Osteocyte (in vitro differentiated cells): Measurements from ENCODE around the gene TBL1XR1. TPM values are rescaled to one million over a fixed set of nuclear protein-coding genes. Genes with fewer than 3 reads are reported as not detected.
"Not testable (repeated sequence)": the region's sequence is repeated elsewhere in the genome, so short reads cannot be mapped to it uniquely, and the experiment has no call there.

ENCODE experiments used
- DNase-seq: peaks from one replicate; pipeline ENCODE4 v3.0.0; 2021; ENCODE audit warnings: mixed read lengths; ENCODE audit not compliant: unreplicated experiment; ENCODE audit errors: extremely low spot score
- H3K27ac Mint-ChIP-seq: one replicate; pipeline ENCODE4 v1.8.0; 2021; ENCODE audit warnings: mild to moderate bottlenecking, mixed read lengths; ENCODE audit not compliant: unreplicated experiment
- H3K27me3 Mint-ChIP-seq: one replicate; pipeline ENCODE4 v1.8.0; 2021; ENCODE audit warnings: mixed read lengths; ENCODE audit not compliant: unreplicated experiment
- H3K36me3 Mint-ChIP-seq: one replicate; pipeline ENCODE4 v1.8.0; 2021; ENCODE audit warnings: mixed read lengths; ENCODE audit not compliant: unreplicated experiment
- H3K4me1 Mint-ChIP-seq: one replicate; pipeline ENCODE4 v1.8.0; 2021; ENCODE audit warnings: mixed read lengths; ENCODE audit not compliant: unreplicated experiment
- H3K4me3 Mint-ChIP-seq: one replicate; pipeline ENCODE4 v1.8.0; 2021; ENCODE audit warnings: mild to moderate bottlenecking, moderate library complexity, mixed read lengths; ENCODE audit not compliant: unreplicated experiment
- H3K9me3 Mint-ChIP-seq: one replicate; pipeline ENCODE4 v1.8.0; 2021; ENCODE audit warnings: mixed read lengths; ENCODE audit not compliant: unreplicated experiment
- CTCF ChIP-seq: fragments of 200-600 bp; sonication (generic); IDR thresholded peaks from 2 replicates; pipeline ENCODE4 v1.5.0; 2021; ENCODE audit warnings: antibody characterized with exemption, mild to moderate bottlenecking, moderate library complexity
- total RNA-seq: library from RNA; stranded (reverse); gene quantifications from 2 replicates; pipeline ENCODE4 v1.2.1, GENCODE V29; 2021

The TBL1XR1 gene
- total RNA-seq, 1 donor from 2014 or later: 370 TPM

- no peak overlapping the region for H3K4me3 Mint-ChIP-seq
- TF ChIP-seq CTCF: no peak
- no peaks in the 10 kb centered on the region for H3K27me3 Mint-ChIP-seq
- H3K9me3 Mint-ChIP-seq: no peaks in the 10 kb centered on the region
- peak overlapping the region; percentile 47 for H3K27ac Mint-ChIP-seq
- peaks cover 63% of the 10 kb centered on the region for H3K4me1 Mint-ChIP-seq
- H3K36me3 Mint-ChIP-seq: peaks cover 13% of the 10 kb centered on the region
- no peak for DNase-seq
Measured at GRCh38 chr3:177186306-177186705, 11.0 kb downstream of the TBL1XR1 start.

GRCh38 chr3:177185035-177185574 is 12.2 kb downstream of the TBL1XR1 start:
- no peak for TF ChIP-seq CTCF
- no peak overlapping the region for H3K4me3 Mint-ChIP-seq
- H3K36me3 Mint-ChIP-seq: peaks cover 11% of the 10 kb centered on the region
- peaks cover 60% of the 10 kb centered on the region for H3K4me1 Mint-ChIP-seq
- no peaks in the 10 kb centered on the region for H3K9me3 Mint-ChIP-seq
- no peaks in the 10 kb centered on the region for H3K27me3 Mint-ChIP-seq
- no peak for DNase-seq
- peak overlapping the region; percentile 16 for H3K27ac Mint-ChIP-seq

DNA sequence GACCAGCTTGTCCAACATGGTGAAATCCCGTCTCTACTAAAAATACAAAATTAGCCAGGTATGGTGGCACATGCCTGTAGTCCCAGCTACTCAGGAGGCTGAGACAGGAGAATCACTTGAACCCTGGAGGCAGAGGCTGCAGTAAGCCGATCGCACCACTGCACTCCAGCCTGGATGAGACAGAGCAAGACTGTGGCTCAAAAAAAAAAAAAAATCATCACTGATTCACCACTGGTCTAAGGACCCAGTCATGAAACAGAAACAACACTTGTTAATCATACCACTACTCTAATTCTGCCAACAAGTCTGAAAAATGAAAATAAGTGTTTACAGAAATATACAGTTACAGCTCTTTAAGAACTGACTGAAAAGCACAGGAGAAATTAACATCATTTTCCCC is 12.7 kb downstream of the TBL1XR1 start:
- not testable (repeated sequence) for H3K9me3 Mint-ChIP-seq, DNase-seq, H3K27me3 Mint-ChIP-seq, H3K4me3 Mint-ChIP-seq
- H3K4me1 Mint-ChIP-seq: peaks cover 60% of the 10 kb centered on the region
- H3K27ac Mint-ChIP-seq: peak overlapping the region; percentile 16
- peaks cover 11% of the 10 kb centered on the region for H3K36me3 Mint-ChIP-seq

DNA sequence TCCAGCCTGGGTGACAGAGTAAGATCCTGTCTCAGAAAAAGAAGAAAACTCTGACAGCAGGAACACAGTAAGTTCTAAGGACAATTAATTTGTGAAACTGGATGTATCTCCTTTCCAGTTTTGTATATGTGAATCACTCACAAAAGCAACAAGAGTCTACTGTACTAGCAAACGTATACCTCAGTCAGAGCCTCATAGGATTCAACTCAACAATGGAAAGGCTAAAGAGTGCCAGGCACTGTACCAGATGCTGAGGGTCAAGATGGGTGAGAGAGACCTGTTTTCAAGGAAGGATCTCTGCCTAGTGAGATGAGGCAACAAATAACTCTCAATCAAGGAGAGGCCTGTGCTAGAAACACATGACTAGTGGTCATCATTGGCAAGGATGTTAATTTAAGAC is 14.9 kb downstream of the TBL1XR1 start:
- no peak for DNase-seq
- H3K4me3 Mint-ChIP-seq: no peak overlapping the region
- no peaks in the 10 kb centered on the region for H3K9me3 Mint-ChIP-seq
- no peak for TF ChIP-seq CTCF
- peaks cover 18% of the 10 kb centered on the region for H3K36me3 Mint-ChIP-seq
- H3K27ac Mint-ChIP-seq: no peak overlapping the region
- peaks cover 70% of the 10 kb centered on the region for H3K4me1 Mint-ChIP-seq
- no peaks in the 10 kb centered on the region for H3K27me3 Mint-ChIP-seq

DNA sequence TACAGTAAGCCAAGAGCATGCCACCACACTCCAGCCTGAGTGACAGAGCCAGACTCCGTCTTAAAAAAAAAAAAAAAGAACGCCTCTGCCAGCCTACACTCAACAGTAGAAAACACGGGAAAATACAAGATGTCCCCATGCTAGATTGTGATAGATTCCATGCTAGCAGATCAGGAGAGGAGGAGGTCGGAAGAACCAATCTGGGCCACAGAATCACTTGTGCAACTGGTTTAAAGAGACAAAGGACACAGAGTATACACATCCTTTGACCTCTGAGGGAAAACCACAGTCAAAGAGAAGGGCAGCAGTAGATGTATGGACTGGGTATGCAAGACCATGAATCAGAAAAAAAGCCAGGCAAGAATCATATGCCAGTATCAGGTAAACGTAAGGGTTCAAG is 15.9 kb downstream of the TBL1XR1 start:
- H3K36me3 Mint-ChIP-seq: peaks cover 15% of the 10 kb centered on the region

More for the DNA sequence above, 15.9 kb downstream of the TBL1XR1 start:
- peaks cover 62% of the 10 kb centered on the region for H3K4me1 Mint-ChIP-seq
- DNase-seq: no peak
- H3K9me3 Mint-ChIP-seq: no peaks in the 10 kb centered on the region
- no peak overlapping the region for H3K4me3 Mint-ChIP-seq
- no peak overlapping the region for H3K27ac Mint-ChIP-seq
- no peak for TF ChIP-seq CTCF
- no peaks in the 10 kb centered on the region for H3K27me3 Mint-ChIP-seq
